K562 (cell line): ENCODE measurements around the gene RFX3. TPM values are rescaled to one million over a fixed set of nuclear protein-coding genes. Genes with fewer than 3 reads are reported as not detected.

Experiments
- ATAC-seq: fragments of 200-7000 bp; cut with Tn5 transposase; 3 replicates; pipeline ENCODE4 v1.9.1; 2020; ENCODE audit warnings: moderate library complexity
- BruUV-seq: library from RNA; stranded (reverse); fragments of 400-500 nt; replicated peaks from 2 replicates; lab custom pipeline; 2021; lab: Mats Ljungman, UMichigan
- CTCF ChIA-PET: fragments of 300-600 bp; formaldehyde crosslinking; extraction: SDS; loops from one replicate; lab custom pipeline; 2021; ENCODE audit warnings: low intra/inter-chr PET ratio; lab: Yijun Ruan, JAX
- POLR2A ChIA-PET: fragments of 300-600, 350-650 bp; sonication (Branson Sonifier 250); formaldehyde crosslinking; extraction: SDS; loops from one replicate; lab custom pipeline; 2021; ENCODE audit warnings: antibody characterized with exemption, inconsistent platforms; lab: Yijun Ruan, JAX
- DNase-seq, 4 experiments: peaks; one replicate each; pipeline versions ENCODE4 v3.0.0 to v3.0.0-alpha.2; 2011 to 2018; ENCODE audit warnings: low spot score in 3 of 4, mixed read lengths in 3 of 4; ENCODE audit errors: extremely low read depth in 1 of 4
- FAIRE-seq: peaks from 2 replicates; lab custom pipeline; 2011; peaks lifted over from hg19 to GRCh38; lab: Jason Lieb, UNC
- H2AFZ ChIP-seq: 2 replicates; pipeline ENCODE4 v1.6.0; 2011; ENCODE audit warnings: low read depth, low read length, control low read depth, inconsistent platforms
- H3K27ac ChIP-seq: fragments of 200-600 bp; 3 replicates; pipeline ENCODE4 v1.8.0; 2011; ENCODE audit warnings: low read depth, mild to moderate bottlenecking, control low read depth, inconsistent platforms, low read length, moderate library complexity, mixed read lengths; ENCODE audit errors: extremely low read depth
- H3K27me3 ChIP-seq, 2 experiments: fragments of 300-600 bp in 1 of 2; 2 replicates in 1 of 2; 3 replicates in 1 of 2; pipeline versions ENCODE4 v1.6.0 to v1.8.0; 2011; ENCODE audit warnings: inconsistent platforms in 2 of 2, low read length in 2 of 2, mild to moderate bottlenecking in 1 of 2, mixed read lengths in 1 of 2, moderate library complexity in 1 of 2; ENCODE audit not compliant: control insufficient read depth in 2 of 2, insufficient read depth in 2 of 2
- H3K36me3 ChIP-seq: fragments of 300-600 bp; 3 replicates; pipeline ENCODE4 v1.8.0; 2011; ENCODE audit warnings: mild to moderate bottlenecking, low read length, inconsistent platforms; ENCODE audit not compliant: control insufficient read depth, insufficient read depth
- H3K4me1 ChIP-seq, 2 experiments: fragments of 200-600 bp in 1 of 2; replicated peaks in 1 of 2; 2 replicates in 1 of 2; 3 replicates in 1 of 2; pipeline versions ENCODE4 v1.5.1 to v1.8.0; 2011; ENCODE audit warnings: inconsistent platforms in 2 of 2, low read length in 2 of 2, mild to moderate bottlenecking in 1 of 2, mixed read lengths in 1 of 2, moderate library complexity in 1 of 2; ENCODE audit not compliant: control insufficient read depth in 2 of 2, insufficient read depth in 2 of 2
- H3K4me2 ChIP-seq: 2 replicates; pipeline ENCODE4 v1.6.1; 2011; ENCODE audit warnings: low read length, control low read depth, inconsistent platforms, mixed read lengths; ENCODE audit not compliant: insufficient read depth
- H3K4me3 ChIP-seq: fragments of 200-600 bp; sonication (generic), shearing (Covaris generic); 2 replicates; pipeline ENCODE4 v1.5.1; 2016; ENCODE audit warnings: control low read depth, inconsistent platforms
- H3K79me2 ChIP-seq: fragments of 200-600 bp; 3 replicates; pipeline ENCODE4 v1.8.0; 2011; ENCODE audit warnings: low read length, inconsistent platforms; ENCODE audit not compliant: control insufficient read depth, insufficient read depth
- H3K9ac ChIP-seq, 2 experiments: 2 replicates each; pipeline versions ENCODE4 v1.6.0 to v1.6.1; 2011; ENCODE audit warnings: low read depth in 2 of 2, low read length in 2 of 2, control low read depth in 1 of 2, inconsistent platforms in 1 of 2, mild to moderate bottlenecking in 1 of 2, mixed read lengths in 1 of 2; ENCODE audit not compliant: insufficient read depth in 1 of 2
- H3K9me1 ChIP-seq: one replicate; pipeline ENCODE4 v1.6.0; 2011; ENCODE audit warnings: inconsistent platforms, mild to moderate bottlenecking, low read length, moderate library complexity; ENCODE audit not compliant: control insufficient read depth, insufficient read depth
- H3K9me3 ChIP-seq: replicated peaks from 2 replicates; pipeline ENCODE4 v1.5.1; 2011; ENCODE audit warnings: low read depth, low read length, inconsistent platforms; ENCODE audit not compliant: control insufficient read depth, insufficient read depth
- H4K20me1 ChIP-seq: replicated peaks from 2 replicates; pipeline ENCODE4 v1.6.1; 2011; ENCODE audit warnings: low read length, inconsistent platforms, mixed read lengths; ENCODE audit not compliant: control insufficient read depth, insufficient read depth
- ARNT ChIP-seq, 2 experiments: fragments of 450-650 bp; IDR thresholded peaks; 2 replicates each; pipeline ENCODE4 v1.6.1; 2016; ENCODE audit warnings: mild to moderate bottlenecking in 1 of 2
- CBX2 ChIP-seq: fragments of 200-600 bp; sonication (generic); IDR thresholded peaks from one replicate; pipeline ENCODE4 v1.6.1; 2012; ENCODE audit warnings: mild to moderate bottlenecking, low read length, inconsistent platforms; ENCODE audit not compliant: insufficient read depth, poor library complexity, severe bottlenecking
- CEBPG ChIP-seq, 3 experiments: fragments of 200-800 bp in 1 of 3; sonication (Bioruptor generic) in 1 of 3; sonication (generic) in 1 of 3; formaldehyde crosslinking in 1 of 3; IDR thresholded peaks in 2 of 3; conservative IDR thresholded peaks in 1 of 3; 2 replicates each; pipeline versions ENCODE4 v1.6.1 to v1.8.0; 2016 to 2022; ENCODE audit warnings: missing compliant biosample characterization in 2 of 3, missing genetic modification characterization in 2 of 3, mild to moderate bottlenecking in 1 of 3, missing genetic modification reagents in 1 of 3
- IRF2 ChIP-seq: sonication (generic); formaldehyde crosslinking; IDR thresholded peaks from 2 replicates; pipeline ENCODE4 v1.8.1; 2022; ENCODE audit warnings: mild to moderate bottlenecking, missing genetic modification reagents
- KDM1A ChIP-seq, 2 experiments: fragments of 450-650 bp; IDR thresholded peaks; 2 replicates each; pipeline ENCODE4 v1.6.1; 2016; ENCODE audit warnings: mild to moderate bottlenecking in 2 of 2
- KLF1 ChIP-seq: fragments of 450-650 bp; IDR thresholded peaks from 2 replicates; pipeline ENCODE4 v1.6.1; 2016; ENCODE audit warnings: missing genetic modification characterization, missing compliant biosample characterization
- LCOR ChIP-seq: sonication (generic); formaldehyde crosslinking; IDR thresholded peaks from 2 replicates; pipeline ENCODE4 v1.8.0; 2022; ENCODE audit warnings: mild to moderate bottlenecking, missing genetic modification reagents
- RBFOX2 ChIP-seq: fragments of 200-400 bp; formaldehyde crosslinking; IDR thresholded peaks from 2 replicates; pipeline ENCODE4 v1.6.1; 2017; ENCODE audit warnings: low read depth, mild to moderate bottlenecking, low read length, moderate library complexity
- RBM34 ChIP-seq: fragments of 200-400 bp; formaldehyde crosslinking; IDR thresholded peaks from 2 replicates; pipeline ENCODE4 v1.6.1; 2018; ENCODE audit warnings: low read length, borderline replicate concordance; ENCODE audit not compliant: insufficient read depth
- SIN3A ChIP-seq, 2 experiments: fragments of 150-350 bp in 1 of 2; IDR thresholded peaks; 2 replicates each; pipeline ENCODE4 v1.6.1; 2011 to 2016; ENCODE audit warnings: borderline replicate concordance in 2 of 2, low read depth in 2 of 2, low read length in 2 of 2, mild to moderate bottlenecking in 2 of 2, moderate library complexity in 2 of 2; ENCODE audit not compliant: control insufficient read depth in 1 of 2
- SMC3 ChIP-seq: conservative IDR thresholded peaks from 2 replicates; pipeline ENCODE4 v1.6.1; 2011; ENCODE audit warnings: low read depth, low read length, improper control_type of control experiment; ENCODE audit not compliant: insufficient read depth
- TCF7 ChIP-seq: sonication (generic); IDR thresholded peaks from 2 replicates; pipeline ENCODE4 v1.6.1; 2016; ENCODE audit warnings: antibody characterized with exemption, borderline replicate concordance
- TEAD4 ChIP-seq, 2 experiments: sonication (generic) in 1 of 2; formaldehyde crosslinking in 1 of 2; IDR thresholded peaks; 2 replicates each; pipeline versions ENCODE4 v1.6.1 to v1.8.0; 2012 to 2022; ENCODE audit warnings: borderline replicate concordance in 1 of 2, inconsistent platforms in 1 of 2, low read length in 1 of 2, mild to moderate bottlenecking in 1 of 2, missing genetic modification reagents in 1 of 2
- USF2 ChIP-seq: sonication (generic); formaldehyde crosslinking; IDR thresholded peaks from 2 replicates; pipeline ENCODE4 v1.5.0; 2020; ENCODE audit warnings: missing genetic modification reagents
- WGBS: fragments of 100-300 bp; shearing (Covaris generic); methylation state at CpG from one replicate; pipeline ENCODE4 v1.1.6; 2016; ENCODE audit warnings: low coverage, mixed read lengths; ENCODE audit not compliant: insufficient coverage; ENCODE audit errors: missing lambda C conversion rate; 5-methylcytosine and 5-hydroxymethylcytosine counted together
- in situ Hi-C: fragments of 300-500 bp; cut with MboI; formaldehyde crosslinking; loops from 4 replicates; pipeline ENCODE4 v1.15.0; 2018; ENCODE audit warnings: inconsistent platforms, mixed read lengths
- intact Hi-C: fragments of 100-400 bp; cut with micrococcal nuclease; formaldehyde crosslinking; loops from 2 replicates; pipeline ENCODE4 v1.14.2; 2022
- polyA plus RNA-seq, 8 experiments: library from polyadenylated mRNA; depleted of rRNA in 4 of 8; stranded (reverse) in 5 of 8; unstranded in 3 of 8; fragments of >200 nt; fragmentation: Nextera tagmentation in 2 of 8; fragmentation: Illumina TruSeq in 1 of 8; extraction: Ambion mirVana in 2 of 8; extraction: Trizol in 1 of 8; gene quantifications; 2 replicates each; pipeline versions ENCODE4 v1.2.1 to v1.2.3, GENCODE V29; 2011 to 2014; ENCODE audit warnings: inconsistent platforms in 1 of 8, missing spikeins in 1 of 8
- total RNA-seq, 7 experiments: library from RNA; depleted of rRNA in 6 of 7; stranded (reverse); fragments of >200 nt in 6 of 7; fragmentation: Illumina TruSeq in 2 of 7; extraction: Trizol in 2 of 7; gene quantifications; 2 replicates each; pipeline versions ENCODE4 v1.2.1 to v1.2.3, GENCODE V29; 2011 to 2021; ENCODE audit warnings: low replicate concordance in 1 of 7
- TF ChIP-seq, protein P1 (sequence below): sonication (generic); formaldehyde crosslinking; IDR thresholded peaks from 2 replicates; pipeline ENCODE4 v1.8.0; 2022; ENCODE audit warnings: missing genetic modification reagents, mild to moderate bottlenecking, moderate library complexity, borderline replicate concordance

The RFX3 gene
- total and polyA plus RNA-seq, 9 of the 15 experiments (the other 6 are each of a cell fraction or from before 2014, with no cell fraction given): 0.86 to 4.9 (median 2.0) TPM

GRCh38 chr9:3526165-3526996, 580 bp upstream of the RFX3 start (continued):
- TF ChIP-seq, protein P1, sequence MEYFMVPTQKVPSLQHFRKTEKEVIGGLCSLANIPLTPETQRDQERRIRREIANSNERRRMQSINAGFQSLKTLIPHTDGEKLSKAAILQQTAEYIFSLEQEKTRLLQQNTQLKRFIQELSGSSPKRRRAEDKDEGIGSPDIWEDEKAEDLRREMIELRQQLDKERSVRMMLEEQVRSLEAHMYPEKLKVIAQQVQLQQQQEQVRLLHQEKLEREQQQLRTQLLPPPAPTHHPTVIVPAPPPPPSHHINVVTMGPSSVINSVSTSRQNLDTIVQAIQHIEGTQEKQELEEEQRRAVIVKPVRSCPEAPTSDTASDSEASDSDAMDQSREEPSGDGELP (CRISPR knock-in tag): peak; percentile 55
- TF ChIP-seq ARNT (IDR thresholded peaks at IDR 0.05) (no peak), RBFOX2 (peak; percentile 99), KLF1 (tag) (peak; percentile 73), TEAD4 (IDR thresholded peaks at IDR 0.05; ENCODE audit: low read length) (peak; percentile 19; the same call in 1 of the 2 replicates), TEAD4 (CRISPR knock-in tag; IDR thresholded peaks at IDR 0.05; ENCODE audit: borderline replicate concordance) (no peak), LCOR (CRISPR knock-in tag) (0 out of 2 replicates have a peak, but pooled peaks have one; percentile 4)

GRCh38 chr9:3525096-3525835, 535 bp downstream of the RFX3 start:
- peak overlapping the region; percentile 68 to 87 for H3K9ac ChIP-seq
- peak overlapping the region; percentile 82 for H2AFZ ChIP-seq
- in situ Hi-C loops (no loop called here), intact Hi-C loops (loop anchor here (2.0 kb wide), 1 partner anchor 58 kb away; no protein-coding TSS in a partner anchor)
- ChIA-PET CTCF (no interaction called here), POLR2A (interaction anchor here (1.3 kb wide), 1 partner anchor 16 kb away, joined by 3 read pairs; no protein-coding TSS in a partner anchor)
- H3K4me2 ChIP-seq: peak overlapping the region; percentile 88
- FAIRE-seq (no peak), DNase-seq (peak in 2 of 4 experiments; percentile 22 to 26), ATAC-seq (peak; percentile 1; the same call in 1 of the 3 replicates)
- H3K79me2 ChIP-seq: peaks cover 91% of the 10 kb centered on the region
- peak overlapping the region; percentile 82 for H3K4me3 ChIP-seq
- H3K9me1 ChIP-seq: no peaks in the 10 kb centered on the region
- under 1% methylated on average over 39 of the region's 43 CpGs for WGBS
- H3K27me3 ChIP-seq: no peaks in the 10 kb centered on the region
- peaks cover 4 to 5% of the 10 kb centered on the region in 2 experiments; a peak in 1 of 5 replicates for H3K4me1 ChIP-seq
- peak overlapping the region; percentile 100 for H3K27ac ChIP-seq
- no peaks in the 10 kb centered on the region; the same call in 2 of the 3 replicates for H3K36me3 ChIP-seq
- no peaks in the 10 kb centered on the region for H4K20me1 ChIP-seq
- no TSS peak for BruUV-seq
- H3K9me3 ChIP-seq: no peaks in the 10 kb centered on the region
- no peak for TF ChIP-seq CBX2
- TF ChIP-seq SMC3: 0 out of 2 replicates have a peak, but pooled peaks have one; percentile 6
- no peak for TF ChIP-seq CEBPG (CRISPR knock-in tag; IDR thresholded peaks at IDR 0.05)
- no peak for TF ChIP-seq CEBPG (tag; conservative IDR thresholded peaks at IDR 0.05 in 1 of 2, IDR thresholded peaks at IDR 0.05 in 1 of 2)
- TF ChIP-seq SIN3A (IDR thresholded peaks at IDR 0.05; ENCODE audit: borderline replicate concordance in 2 of 2, control insufficient read depth in 1 of 2, low read depth in 2 of 2, low read length in 2 of 2): peak in 1 of 2 experiments; percentile 6; a peak in 1 of 4 replicates
- no peak for TF ChIP-seq IRF2
- no peak for TF ChIP-seq TCF7
- TF ChIP-seq RBM34: no peak
- no peak for TF ChIP-seq USF2 (CRISPR knock-in tag)
- peak; percentile 65 to 86; a peak in 3 of 4 replicates for TF ChIP-seq KDM1A (IDR thresholded peaks at IDR 0.05)
